Progenitor cell of endocrine pancreas (in vitro differentiated cells): ENCODE measurements around the gene GABRR2. TPM values are rescaled to one million over a fixed set of nuclear protein-coding genes. Genes with fewer than 3 reads are reported as not detected.

Experiments used
- DNase-seq: peaks from one replicate; pipeline ENCODE4 v3.0.0; 2021; ENCODE audit warnings: low spot score; ENCODE audit not compliant: unreplicated experiment
- H3K27ac Mint-ChIP-seq: 2 replicates; pipeline ENCODE4 v1.8.0; 2021; ENCODE audit warnings: mild to moderate bottlenecking, moderate library complexity, mixed read lengths
- H3K27me3 Mint-ChIP-seq: 2 replicates; pipeline ENCODE4 v1.8.0; 2021; ENCODE audit warnings: mixed read lengths
- H3K36me3 Mint-ChIP-seq: 2 replicates; pipeline ENCODE4 v1.8.0; 2022; ENCODE audit warnings: mixed read lengths; ENCODE audit not compliant: insufficient read depth
- H3K4me1 Mint-ChIP-seq: 2 replicates; pipeline ENCODE4 v1.8.0; 2021; ENCODE audit warnings: low read depth, mixed read lengths
- H3K4me3 Mint-ChIP-seq: 2 replicates; pipeline ENCODE4 v1.8.0; 2021; ENCODE audit warnings: low read depth, mild to moderate bottlenecking, moderate library complexity, mixed read lengths
- H3K9me3 Mint-ChIP-seq: 2 replicates; pipeline ENCODE4 v1.8.0; 2021; ENCODE audit warnings: low read depth, mixed read lengths
- CTCF ChIP-seq: fragments of 200-600 bp; sonication (generic); IDR thresholded peaks from one replicate; pipeline ENCODE4 v1.5.0; 2021; ENCODE audit warnings: antibody characterized with exemption, mild to moderate bottlenecking; ENCODE audit not compliant: unreplicated experiment
- total RNA-seq: library from RNA; stranded (reverse); gene quantifications from 2 replicates; pipeline ENCODE4 v1.2.1, GENCODE V29; 2021

GABRR2 gene
- total RNA-seq, 1 donor from 2014 or later = 0.53 TPM

GRCh38 chr6:89346433-89346832 is 31.3 kb upstream of the GABRR2 start:
- Mint-ChIP-seq H3K27ac (no peak overlapping the region), H3K27me3 (no peaks in the 10 kb centered on the region), H3K4me1 (peaks cover 39% of the 10 kb centered on the region), H3K36me3 (peaks cover 5% of the 10 kb centered on the region), H3K9me3 (no peaks in the 10 kb centered on the region), H3K4me3 (no peak overlapping the region)
- DNase-seq = no peak
- TF ChIP-seq CTCF = no peak

GRCh38 chr6:89339565-89339964 is 24.5 kb upstream of the GABRR2 start:
- peaks cover under 1% of the 10 kb centered on the region for H3K4me1 Mint-ChIP-seq
- TF ChIP-seq CTCF = no peak
- no peak for DNase-seq
- no peak overlapping the region for H3K4me3 Mint-ChIP-seq
- no peaks in the 10 kb centered on the region for H3K27me3 Mint-ChIP-seq
- no peak overlapping the region for H3K27ac Mint-ChIP-seq
- no peaks in the 10 kb centered on the region for H3K9me3 Mint-ChIP-seq
- H3K36me3 Mint-ChIP-seq = peaks cover 18% of the 10 kb centered on the region

- TF ChIP-seq CTCF = no peak
- no peak for DNase-seq
- Mint-ChIP-seq H3K36me3 (peaks cover 17% of the 10 kb centered on the region), H3K4me1 (no peaks in the 10 kb centered on the region), H3K27ac (no peak overlapping the region), H3K4me3 (no peak overlapping the region), H3K27me3 (no peaks in the 10 kb centered on the region), H3K9me3 (no peaks in the 10 kb centered on the region)
Measured at GRCh38 chr6:89335164-89335563, 20.1 kb upstream of the GABRR2 start.

- peaks cover 16% of the 10 kb centered on the region for H3K4me1 Mint-ChIP-seq
- H3K9me3 Mint-ChIP-seq = no peaks in the 10 kb centered on the region
- H3K4me3 Mint-ChIP-seq = no peak overlapping the region
- H3K27me3 Mint-ChIP-seq = no peaks in the 10 kb centered on the region
- H3K27ac Mint-ChIP-seq = no peak overlapping the region
- TF ChIP-seq CTCF = no peak
- H3K36me3 Mint-ChIP-seq = peaks cover 19% of the 10 kb centered on the region
- DNase-seq = no peak
Measured at GRCh38 chr6:89330910-89331309, 15.8 kb upstream of the GABRR2 start.

- Mint-ChIP-seq H3K4me1 (peaks cover 25% of the 10 kb centered on the region), H3K27ac (peak overlapping the region; percentile 78), H3K27me3 (no peaks in the 10 kb centered on the region), H3K36me3 (peaks cover 19% of the 10 kb centered on the region), H3K4me3 (no peak overlapping the region), H3K9me3 (no peaks in the 10 kb centered on the region)
- TF ChIP-seq CTCF = no peak
- no peak for DNase-seq
Measured at GRCh38 chr6:89328976-89329375, 13.9 kb upstream of the GABRR2 start.
